Astrocyte (in vitro differentiated cells and primary cell): ENCODE data around the gene ZSWIM3. TPM values are rescaled to one million over a fixed set of nuclear protein-coding genes. Genes with fewer than 3 reads are reported as not detected.

ENCODE experiments used
- DNase-seq: peaks from one replicate; pipeline ENCODE4 v3.0.0-alpha.2; 2010; ENCODE audit warnings: low read depth
- FAIRE-seq: peaks from 2 replicates; lab custom pipeline; 2011; peaks lifted over from hg19 to GRCh38; lab: Jason Lieb, UNC
- H2AFZ ChIP-seq: 2 replicates; pipeline ENCODE4 v1.6.0; 2012; ENCODE audit warnings: low read depth, low read length, inconsistent platforms
- H3K27ac ChIP-seq: 2 replicates; pipeline ENCODE4 v1.5.1; 2011; ENCODE audit warnings: low read depth, low read length, inconsistent platforms
- H3K27me3 ChIP-seq: 2 replicates; pipeline ENCODE4 v1.6.0; 2011; ENCODE audit warnings: low read length, inconsistent platforms; ENCODE audit not compliant: insufficient read depth
- H3K36me3 ChIP-seq: 2 replicates; pipeline ENCODE4 v1.5.1; 2011; ENCODE audit warnings: low read length, inconsistent platforms; ENCODE audit not compliant: insufficient read depth
- H3K4me1 ChIP-seq: 2 replicates; pipeline ENCODE4 v1.5.1; 2011; ENCODE audit warnings: low read length, inconsistent platforms; ENCODE audit not compliant: insufficient read depth
- H3K4me2 ChIP-seq: 2 replicates; pipeline ENCODE4 v1.6.0; 2012; ENCODE audit warnings: low read length, inconsistent platforms
- H3K4me3 ChIP-seq: 2 replicates; pipeline ENCODE4 v1.5.1; 2011; ENCODE audit warnings: low read depth, mild to moderate bottlenecking, low read length, inconsistent platforms; ENCODE audit not compliant: insufficient read depth
- H3K79me2 ChIP-seq: 2 replicates; pipeline ENCODE4 v1.6.0; 2012; ENCODE audit warnings: mild to moderate bottlenecking, low read length, inconsistent platforms; ENCODE audit not compliant: insufficient read depth
- H3K9ac ChIP-seq: 2 replicates; pipeline ENCODE4 v1.6.0; 2012; ENCODE audit warnings: mild to moderate bottlenecking, low read length, inconsistent platforms
- H3K9me3 ChIP-seq: 2 replicates; pipeline ENCODE4 v1.5.1; 2012; ENCODE audit warnings: low read depth, mild to moderate bottlenecking, low read length, inconsistent platforms; ENCODE audit not compliant: insufficient read depth
- H4K20me1 ChIP-seq: 2 replicates; pipeline ENCODE4 v1.6.0; 2012; ENCODE audit warnings: low read length, inconsistent platforms; ENCODE audit not compliant: insufficient read depth
- H3K27ac Mint-ChIP-seq: one replicate; pipeline ENCODE4 v1.8.0; 2021; ENCODE audit warnings: mild to moderate bottlenecking, mixed read lengths; ENCODE audit not compliant: unreplicated experiment
- H3K27me3 Mint-ChIP-seq: one replicate; pipeline ENCODE4 v1.8.0; 2021; ENCODE audit warnings: low read depth, mixed read lengths; ENCODE audit not compliant: unreplicated experiment
- H3K36me3 Mint-ChIP-seq: one replicate; pipeline ENCODE4 v1.8.0; 2021; ENCODE audit warnings: low read depth, mixed read lengths; ENCODE audit not compliant: unreplicated experiment
- H3K4me1 Mint-ChIP-seq: one replicate; pipeline ENCODE4 v1.8.0; 2021; ENCODE audit warnings: low read depth, mixed read lengths; ENCODE audit not compliant: unreplicated experiment
- H3K4me3 Mint-ChIP-seq: one replicate; pipeline ENCODE4 v1.8.0; 2021; ENCODE audit warnings: mild to moderate bottlenecking, moderate library complexity, mixed read lengths; ENCODE audit not compliant: unreplicated experiment
- H3K9me3 Mint-ChIP-seq: one replicate; pipeline ENCODE4 v1.8.0; 2021; ENCODE audit warnings: mild to moderate bottlenecking, mixed read lengths; ENCODE audit not compliant: unreplicated experiment
- EZH2 ChIP-seq: IDR thresholded peaks from 2 replicates; pipeline ENCODE4 v1.6.1; 2012; ENCODE audit warnings: mild to moderate bottlenecking, low read length, inconsistent platforms; ENCODE audit not compliant: insufficient read depth
- total RNA-seq: library from RNA; stranded (reverse); gene quantifications from 2 replicates; pipeline ENCODE4 v1.2.1, GENCODE V29; 2021
- TF ChIP-seq, protein P1 (sequence below): IDR thresholded peaks from 2 replicates; pipeline ENCODE4 v1.5.1; 2011; ENCODE audit warnings: low read depth, mild to moderate bottlenecking, inconsistent platforms, low read length, moderate library complexity; ENCODE audit not compliant: insufficient read depth

ZSWIM3 gene
- total RNA-seq, 1 donor from 2014 or later, result 4.7 TPM

DNA sequence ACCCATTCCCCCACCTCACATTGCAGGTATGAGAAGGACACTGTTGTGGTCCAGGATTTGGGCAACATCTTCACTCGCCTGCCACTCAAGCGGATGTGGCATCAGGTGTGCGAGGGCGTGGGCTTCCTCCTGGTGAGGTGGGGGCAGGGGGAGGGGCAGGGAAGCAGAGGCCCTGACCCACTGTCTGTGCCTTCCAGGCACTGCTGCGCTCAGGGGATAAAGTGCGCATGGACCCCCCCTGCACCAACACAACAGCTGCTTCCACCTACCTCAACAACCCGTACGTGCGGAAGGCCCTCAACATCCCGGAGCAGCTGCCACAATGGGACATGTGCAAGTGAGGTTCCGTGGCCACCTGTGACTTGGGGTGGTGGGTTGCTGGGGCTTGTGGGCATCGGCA is 37.4 kb downstream of the ZSWIM3 start:
- Mint-ChIP-seq H3K4me1 (peaks cover 8% of the 10 kb centered on the region), H3K27me3 (no peaks in the 10 kb centered on the region), H3K27ac (no peak overlapping the region), H3K36me3 (peaks cover 27% of the 10 kb centered on the region), H3K4me3 (no peak overlapping the region), H3K9me3 (no peaks in the 10 kb centered on the region)
- DNase-seq, result no peak
- H2AFZ ChIP-seq, result no peak overlapping the region
- no peak for FAIRE-seq
- no peak overlapping the region for H3K9ac ChIP-seq
- H3K79me2 ChIP-seq, result peaks cover 16% of the 10 kb centered on the region
- no peaks in the 10 kb centered on the region for H3K27me3 ChIP-seq
- no peak overlapping the region for H3K4me3 ChIP-seq
- no peak overlapping the region for H3K4me2 ChIP-seq
- H4K20me1 ChIP-seq, result peaks cover 16% of the 10 kb centered on the region
- H3K27ac ChIP-seq, result no peak overlapping the region
- H3K36me3 ChIP-seq, result peaks cover 10% of the 10 kb centered on the region
- no peak for TF ChIP-seq EZH2
- TF ChIP-seq, protein P1, sequence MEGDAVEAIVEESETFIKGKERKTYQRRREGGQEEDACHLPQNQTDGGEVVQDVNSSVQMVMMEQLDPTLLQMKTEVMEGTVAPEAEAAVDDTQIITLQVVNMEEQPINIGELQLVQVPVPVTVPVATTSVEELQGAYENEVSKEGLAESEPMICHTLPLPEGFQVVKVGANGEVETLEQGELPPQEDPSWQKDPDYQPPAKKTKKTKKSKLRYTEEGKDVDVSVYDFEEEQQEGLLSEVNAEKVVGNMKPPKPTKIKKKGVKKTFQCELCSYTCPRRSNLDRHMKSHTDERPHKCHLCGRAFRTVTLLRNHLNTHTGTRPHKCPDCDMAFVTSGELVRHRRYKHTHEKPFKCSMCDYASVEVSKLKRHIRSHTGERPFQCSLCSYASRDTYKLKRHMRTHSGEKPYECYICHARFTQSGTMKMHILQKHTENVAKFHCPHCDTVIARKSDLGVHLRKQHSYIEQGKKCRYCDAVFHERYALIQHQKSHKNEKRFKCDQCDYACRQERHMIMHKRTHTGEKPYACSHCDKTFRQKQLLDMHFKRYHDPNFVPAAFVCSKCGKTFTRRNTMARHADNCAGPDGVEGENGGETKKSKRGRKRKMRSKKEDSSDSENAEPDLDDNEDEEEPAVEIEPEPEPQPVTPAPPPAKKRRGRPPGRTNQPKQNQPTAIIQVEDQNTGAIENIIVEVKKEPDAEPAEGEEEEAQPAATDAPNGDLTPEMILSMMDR, result no peak
- H3K4me1 ChIP-seq, result peaks cover 28% of the 10 kb centered on the region
- no peaks in the 10 kb centered on the region for H3K9me3 ChIP-seq

DNA sequence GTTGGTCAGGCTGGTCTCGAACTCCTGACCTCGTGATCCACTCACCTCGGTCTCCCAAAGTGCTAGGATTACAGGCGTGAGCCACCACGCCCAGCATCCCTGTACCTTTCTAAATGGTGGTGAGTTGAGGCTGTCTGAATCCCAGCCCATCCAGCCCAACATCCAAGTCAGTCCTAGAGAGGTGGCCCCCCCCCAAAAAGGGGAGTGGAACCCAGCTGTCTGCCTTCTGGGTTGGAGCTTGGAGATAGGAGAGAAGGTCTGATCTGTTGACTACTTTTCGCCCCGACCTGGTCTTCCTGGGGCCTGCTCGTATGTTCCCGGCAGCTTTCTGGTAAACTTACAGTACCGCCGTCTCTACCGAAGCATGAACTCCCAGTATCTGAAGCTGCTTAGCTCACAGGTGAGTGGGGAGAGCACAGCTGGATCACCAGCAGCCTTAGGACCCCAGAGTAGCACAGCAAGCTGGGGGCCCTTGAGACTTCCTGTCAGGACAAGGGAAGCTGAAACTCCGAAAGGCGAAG is 39.3 kb downstream of the ZSWIM3 start:
- DNase-seq, result no peak
- H3K4me1 ChIP-seq, result peaks cover 13% of the 10 kb centered on the region
- no peak overlapping the region for H3K27ac ChIP-seq
- H3K27me3 ChIP-seq, result no peaks in the 10 kb centered on the region
- no peak for FAIRE-seq
- Mint-ChIP-seq H3K4me1 (peaks cover 5% of the 10 kb centered on the region), H3K4me3 (no peak overlapping the region), H3K36me3 (peaks cover 27% of the 10 kb centered on the region), H3K27ac (no peak overlapping the region), H3K9me3 (no peaks in the 10 kb centered on the region), H3K27me3 (no peaks in the 10 kb centered on the region)
- H4K20me1 ChIP-seq, result peaks cover 15% of the 10 kb centered on the region
- H3K79me2 ChIP-seq, result peaks cover 7% of the 10 kb centered on the region
- peaks cover 10% of the 10 kb centered on the region for H3K36me3 ChIP-seq
- H2AFZ ChIP-seq, result no peak overlapping the region
- no peak for TF ChIP-seq EZH2
- TF ChIP-seq, protein P1, result no peak
- H3K9ac ChIP-seq, result no peak overlapping the region
- H3K4me3 ChIP-seq, result no peak overlapping the region
- H3K9me3 ChIP-seq, result no peaks in the 10 kb centered on the region
- no peak overlapping the region for H3K4me2 ChIP-seq

DNA sequence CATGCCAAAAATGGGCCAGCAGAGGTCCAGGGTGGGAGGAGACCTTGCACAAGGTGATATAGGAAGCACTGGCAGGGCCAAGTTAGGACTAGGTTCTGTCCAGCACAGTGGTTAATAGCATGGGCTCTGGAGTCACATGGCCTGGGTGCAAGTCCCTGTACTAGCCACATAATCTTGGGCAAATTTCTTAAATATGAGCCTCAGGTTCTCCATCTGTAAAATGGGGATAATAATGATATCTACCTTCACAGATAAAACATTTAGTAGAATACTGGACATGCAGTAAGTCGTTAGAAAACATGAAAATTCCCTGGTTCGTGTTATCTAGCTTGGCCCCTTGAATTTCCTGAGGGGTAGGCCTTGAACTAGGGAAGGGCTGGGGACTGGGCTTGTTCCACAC is 39.9 kb downstream of the ZSWIM3 start:
- H3K27ac Mint-ChIP-seq, result no peak overlapping the region
- H3K9me3 Mint-ChIP-seq, result no peaks in the 10 kb centered on the region
- H3K36me3 ChIP-seq, result peaks cover 10% of the 10 kb centered on the region
- no peaks in the 10 kb centered on the region for H3K27me3 Mint-ChIP-seq
- H3K9me3 ChIP-seq, result no peaks in the 10 kb centered on the region
- peaks cover 29% of the 10 kb centered on the region for H3K36me3 Mint-ChIP-seq
- TF ChIP-seq, protein P1, result no peak
- no peak for TF ChIP-seq EZH2
- H3K27me3 ChIP-seq, result no peaks in the 10 kb centered on the region
- H3K79me2 ChIP-seq, result peaks cover 1% of the 10 kb centered on the region
- H4K20me1 ChIP-seq, result peaks cover 12% of the 10 kb centered on the region
- no peak overlapping the region for H3K9ac ChIP-seq
- no peak overlapping the region for H3K27ac ChIP-seq
- H3K4me1 Mint-ChIP-seq, result peaks cover 1% of the 10 kb centered on the region
- no peak for FAIRE-seq
- no peak overlapping the region for H2AFZ ChIP-seq
- no peak overlapping the region for H3K4me3 Mint-ChIP-seq
- peaks cover 8% of the 10 kb centered on the region for H3K4me1 ChIP-seq
- H3K4me2 ChIP-seq, result no peak overlapping the region
- H3K4me3 ChIP-seq, result no peak overlapping the region
- DNase-seq, result no peak
